NCI-H2107 (cell line): Measurements from ENCODE around the gene SNX32.

Source experiments
- DNase-seq: peaks from one replicate; lab custom pipeline; 2025; lab: John Stamatoyannopoulos, UW

SNX32 gene

DNA sequence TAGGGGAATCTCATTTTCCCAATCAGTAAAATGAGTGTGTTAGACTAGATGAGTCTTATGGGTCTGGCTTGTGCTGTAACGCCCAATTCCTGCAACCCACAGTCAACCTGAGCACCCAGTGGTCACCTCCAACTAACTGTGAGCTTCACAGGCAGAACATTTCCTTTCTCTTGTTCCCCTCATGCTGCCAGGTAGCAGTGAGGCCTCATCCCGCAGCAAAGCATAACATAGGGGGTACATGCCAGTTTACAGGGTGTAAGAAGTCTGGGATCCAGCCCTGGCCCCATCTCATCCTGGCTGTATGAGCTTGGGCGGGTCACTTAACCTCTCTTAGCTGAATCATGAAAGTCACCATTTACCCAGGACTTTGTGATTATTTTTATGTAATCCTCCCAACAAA, 35.1 kb downstream of the SNX32 start:
- no peak for DNase-seq

DNA sequence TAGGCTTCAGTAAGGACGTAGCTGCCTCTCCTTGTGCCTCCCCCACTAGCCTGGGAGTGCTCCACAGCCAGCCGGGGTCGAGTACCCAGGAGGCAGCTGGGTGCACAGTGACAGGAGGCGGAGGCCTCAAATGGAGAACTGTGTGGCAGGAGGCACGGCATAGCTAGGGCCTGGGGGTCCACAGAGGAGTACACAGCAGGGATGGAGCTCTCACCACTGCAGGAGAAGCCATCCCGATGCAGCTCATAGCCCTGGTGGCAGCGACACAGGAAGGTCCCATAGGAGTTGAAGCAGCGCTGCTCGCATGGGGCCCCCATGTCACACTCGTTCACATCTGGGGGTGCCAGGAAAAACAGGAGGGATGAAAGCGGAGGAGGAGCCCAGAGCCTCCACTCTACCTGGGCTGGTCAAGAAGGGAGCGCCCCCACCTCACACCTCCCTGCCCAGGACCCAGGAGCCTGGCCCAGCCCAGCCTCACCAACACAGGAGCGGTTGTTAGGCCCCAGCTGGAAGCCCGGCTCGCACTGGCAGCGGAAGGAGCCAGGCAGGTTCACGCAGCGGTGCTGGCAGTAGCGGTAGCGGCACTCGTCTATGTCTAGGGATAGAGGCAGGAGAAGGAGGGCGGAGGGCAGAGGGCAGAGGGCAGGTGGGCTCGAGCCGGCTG, 36.0 kb downstream of the SNX32 start:
- no peak for DNase-seq

DNA sequence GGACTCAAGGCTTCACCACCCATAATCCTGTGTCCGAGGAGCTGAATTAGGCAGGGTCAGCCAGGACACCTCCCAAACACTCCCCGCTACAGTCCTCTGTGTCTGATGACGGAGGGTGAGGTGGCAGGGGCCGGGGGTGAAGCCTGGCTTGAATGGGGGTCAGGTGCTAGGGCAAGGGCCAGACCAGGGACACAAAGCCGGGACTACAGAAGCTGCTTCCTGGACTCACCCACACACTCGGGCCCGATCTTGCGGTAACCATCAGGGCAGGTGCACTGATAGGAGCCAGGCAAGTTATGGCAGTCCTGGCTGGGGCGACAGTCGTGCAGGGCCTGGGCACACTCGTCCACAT, 36.5 kb downstream of the SNX32 start:
- DNase-seq, result no peak

DNA sequence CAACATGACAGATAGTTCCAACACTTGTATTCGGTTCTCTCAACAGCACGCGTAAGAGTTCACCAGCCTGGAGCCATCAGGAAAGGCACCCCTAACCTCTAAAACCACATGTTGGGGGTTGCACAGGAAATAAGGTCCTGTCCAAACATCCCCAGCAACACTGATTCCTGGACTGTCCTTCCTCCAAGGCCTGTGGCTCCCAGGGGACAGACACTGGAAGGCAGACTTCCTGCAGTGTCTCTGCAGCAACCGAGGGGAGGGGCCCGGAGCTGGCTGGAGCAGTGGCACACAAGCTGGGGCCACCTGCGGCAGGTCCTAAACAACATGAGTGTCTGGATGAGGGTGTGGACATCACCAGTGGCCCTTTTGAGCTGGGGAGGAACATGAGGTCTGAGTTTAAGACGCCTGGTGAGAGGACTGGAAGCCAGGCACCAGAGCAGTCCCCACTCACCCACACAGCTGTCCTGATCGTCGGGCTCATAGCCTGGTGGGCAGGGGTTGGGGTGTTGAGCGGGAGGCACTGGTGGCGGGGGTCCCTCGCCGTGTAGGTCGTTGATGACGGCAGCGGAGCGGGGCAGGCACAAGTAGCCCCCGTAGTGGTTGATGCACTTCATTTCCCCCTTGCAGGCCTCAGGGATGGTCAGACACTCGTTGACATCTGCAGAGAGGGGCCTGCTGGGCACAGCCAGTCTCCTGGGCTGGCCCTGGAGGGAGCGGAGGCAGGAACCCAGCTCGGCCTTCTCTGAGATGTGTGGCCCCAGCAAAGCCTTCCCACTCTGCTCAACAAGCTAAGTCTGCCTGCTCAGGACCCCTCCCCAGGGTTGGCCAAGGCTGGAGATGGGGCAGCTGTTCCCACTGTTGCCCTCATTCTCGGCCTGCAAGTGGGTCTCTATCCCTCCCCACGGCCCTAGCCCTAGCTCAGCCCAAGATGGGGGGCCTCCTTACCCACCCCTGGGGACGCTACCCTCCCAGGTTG, 37.2 kb downstream of the SNX32 start:
- no peak for DNase-seq

DNA sequence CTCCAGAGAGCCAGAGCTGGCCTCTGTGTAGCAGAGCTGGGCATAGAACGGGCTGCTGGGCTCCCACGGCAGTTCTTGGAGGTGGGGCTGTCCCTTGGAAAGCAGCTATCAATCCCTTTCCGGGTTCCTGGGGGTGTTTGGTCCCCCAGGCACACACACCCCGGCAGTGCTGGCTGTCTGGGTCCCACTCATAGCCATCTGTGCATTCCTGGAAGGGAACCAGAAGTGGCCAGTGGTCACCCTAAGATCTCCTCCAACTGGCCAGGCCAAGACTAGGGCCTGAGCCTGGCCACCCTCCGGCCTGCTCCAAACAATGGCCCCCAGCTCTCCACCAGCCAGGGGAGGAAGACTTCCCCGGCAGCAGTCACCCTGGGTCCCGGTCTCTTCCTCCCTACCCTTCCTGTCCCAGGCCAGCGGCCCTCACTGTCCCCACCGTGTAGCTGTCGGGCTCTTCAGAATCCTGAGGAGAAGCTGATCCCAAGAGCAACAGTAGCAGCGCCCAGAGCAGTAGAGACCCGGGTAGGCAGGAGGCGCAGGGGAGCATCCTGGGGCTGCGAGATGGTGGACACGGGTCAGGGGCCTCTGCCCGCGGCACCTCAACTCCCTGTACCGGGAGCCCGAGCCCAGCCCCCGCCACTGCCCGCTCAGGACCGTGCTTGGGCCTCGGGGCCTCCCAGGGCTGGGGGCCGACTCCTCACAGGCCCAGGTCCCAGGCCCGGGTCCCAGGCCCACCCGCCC, 38.2 kb downstream of the SNX32 start:
- no peak for DNase-seq

DNA sequence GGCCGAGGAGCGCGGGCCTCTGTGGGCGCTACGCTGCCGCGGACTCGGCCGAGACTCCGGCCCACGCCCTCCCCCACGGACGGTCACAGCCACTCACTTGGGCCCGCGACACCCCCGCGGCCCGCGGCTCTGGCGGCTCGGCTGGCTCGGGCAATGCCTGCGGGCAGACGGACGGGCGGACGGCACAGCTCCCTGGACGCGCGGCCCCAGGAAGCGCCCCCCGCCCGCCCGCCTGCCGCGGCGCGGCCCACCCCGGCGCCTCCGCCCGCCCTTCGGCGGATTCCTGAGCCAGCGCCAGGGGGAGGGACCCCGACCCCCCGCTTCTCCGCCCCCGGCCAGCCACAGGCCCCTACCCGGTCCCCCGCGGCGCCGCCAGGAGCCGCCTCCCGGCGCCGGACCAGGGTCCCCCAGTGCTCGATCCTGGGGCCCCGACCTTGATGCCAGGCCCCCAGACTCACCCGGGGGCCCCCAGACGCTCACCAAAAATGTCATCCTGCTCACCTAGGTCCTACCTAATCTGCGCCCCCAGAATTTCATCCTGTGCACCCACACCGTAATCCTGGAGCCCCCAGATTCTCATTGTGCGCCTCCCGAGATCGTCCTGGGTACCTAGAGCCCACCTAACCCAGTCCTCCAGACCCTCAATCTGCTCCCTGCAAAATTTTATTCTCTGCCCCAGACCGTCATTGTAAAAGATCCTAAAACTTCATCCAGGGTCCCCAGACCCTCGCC, 39.0 kb downstream of the SNX32 start, which contains the start of gene EFEMP2:
TSS of gene EFEMP2 (minus strand) at position 215 of the 732 bp plus-strand sequence. CDS start 446 bp downstream, outside the sequence.
- no peak for DNase-seq

DNA sequence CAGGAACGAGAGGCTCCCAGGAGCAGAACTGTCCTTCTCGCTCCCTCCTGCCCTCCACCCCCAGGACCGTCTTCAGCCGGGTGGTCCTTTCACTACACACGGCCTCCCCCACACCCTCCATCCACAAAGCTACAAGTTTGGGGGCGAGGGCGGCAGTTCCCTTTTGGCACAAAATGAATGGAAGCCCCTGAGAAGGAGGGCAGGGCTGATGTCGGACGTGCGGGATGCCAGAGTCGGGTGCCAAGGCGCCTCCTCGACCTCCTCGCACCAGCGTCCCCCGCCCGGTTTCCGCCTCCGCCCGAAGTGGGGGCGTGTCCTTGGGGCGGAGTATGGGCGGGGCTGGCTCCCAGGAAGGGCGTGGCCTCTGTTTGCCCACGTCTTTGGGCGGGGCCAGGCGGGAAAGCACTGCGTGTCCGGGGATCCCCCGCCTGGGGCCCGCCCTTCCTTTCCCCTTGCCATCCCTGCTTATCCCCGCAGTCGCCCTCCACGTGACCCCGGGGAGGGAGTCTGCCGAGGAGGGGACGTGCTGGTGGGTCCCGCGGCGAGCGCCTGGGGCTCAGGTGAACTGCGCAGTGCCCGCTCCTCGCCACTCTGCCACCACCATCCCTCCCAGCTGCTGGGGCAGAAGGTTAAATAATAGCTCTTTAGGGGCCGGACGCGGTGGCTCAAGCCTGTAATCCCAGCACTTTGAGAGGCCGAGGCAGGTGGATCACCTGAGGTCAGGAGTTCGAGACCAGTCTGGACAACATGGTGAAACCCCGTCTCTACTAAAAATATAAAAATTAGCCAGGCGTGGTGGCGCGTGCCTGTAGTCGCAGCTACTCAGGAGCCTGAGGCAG, 39.8 kb downstream of the SNX32 start:
- DNase-seq, result peak; percentile 63

DNA sequence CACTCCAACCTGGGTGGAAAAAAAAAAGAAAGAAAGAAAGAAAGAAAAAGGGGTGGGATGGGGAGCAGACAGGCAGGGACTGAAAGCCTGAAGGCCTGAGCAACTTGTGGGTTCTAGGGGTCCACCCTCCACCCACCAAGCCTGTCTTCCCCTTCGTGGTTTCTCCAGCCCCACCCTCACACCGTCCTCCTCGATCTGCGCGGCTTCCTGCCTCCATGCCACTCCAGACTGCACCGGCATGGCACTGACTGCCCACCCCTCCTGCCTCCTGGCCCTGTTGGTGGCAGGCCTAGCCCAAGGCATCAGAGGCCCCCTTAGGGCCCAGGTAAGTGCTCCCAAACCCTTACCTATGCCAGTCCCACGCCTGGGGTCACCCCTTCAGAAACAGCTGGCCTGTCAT, 45.9 kb downstream of the SNX32 start, which contains the start of gene CTSW:
TSS of gene CTSW (plus strand) at position 221 of the 400 bp plus-strand sequence. CDS start at position 239, 18 bp downstream.
- DNase-seq, result no peak

DNA sequence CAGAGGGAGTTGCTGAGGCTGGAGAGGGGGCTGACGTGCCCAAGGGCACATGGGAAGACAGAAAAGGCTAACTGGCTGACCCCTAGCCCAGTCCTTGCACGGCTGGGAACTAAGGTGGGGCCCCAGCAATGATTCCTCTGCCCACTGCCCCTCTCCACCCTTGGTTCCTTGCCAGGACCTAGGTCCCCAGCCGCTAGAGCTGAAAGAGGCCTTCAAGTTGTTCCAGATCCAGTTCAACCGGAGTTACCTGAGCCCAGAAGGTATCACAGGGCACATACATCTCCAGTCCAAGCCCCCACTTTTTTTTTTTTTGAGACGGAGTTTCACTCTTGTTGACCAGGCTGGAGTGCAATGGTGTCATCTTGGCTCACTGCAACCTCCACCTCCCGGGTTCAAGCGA, 46.3 kb downstream of the SNX32 start:
- no peak for DNase-seq

DNA sequence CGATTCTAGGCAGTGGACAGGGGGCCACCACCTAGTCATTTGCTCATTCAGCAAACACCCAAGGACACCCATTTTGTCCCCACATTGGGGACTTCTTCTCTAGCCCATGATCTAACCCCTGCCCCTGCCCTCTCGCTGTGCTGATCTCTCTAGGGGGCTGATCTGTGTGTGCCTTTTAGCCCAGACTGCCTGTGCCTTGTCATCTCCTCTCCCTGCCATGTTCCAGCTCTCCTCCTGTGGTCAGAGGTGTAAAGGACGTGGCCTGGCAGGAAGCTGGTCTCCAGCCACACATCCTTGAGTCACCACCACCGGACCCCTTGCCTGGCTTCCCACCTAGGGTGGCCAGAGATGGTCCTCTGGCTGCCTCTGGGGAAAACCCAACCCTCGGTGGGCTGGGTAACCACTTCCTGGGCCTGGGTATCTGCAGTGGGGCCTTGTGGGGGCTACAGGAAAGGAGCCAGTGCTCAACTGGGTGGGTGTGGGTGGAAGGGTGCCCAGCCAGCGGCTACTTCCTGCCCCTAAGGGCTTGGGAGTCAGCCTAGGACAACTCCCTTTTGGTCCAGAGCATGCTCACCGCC, 47.2 kb downstream of the SNX32 start:
- no peak for DNase-seq

DNA sequence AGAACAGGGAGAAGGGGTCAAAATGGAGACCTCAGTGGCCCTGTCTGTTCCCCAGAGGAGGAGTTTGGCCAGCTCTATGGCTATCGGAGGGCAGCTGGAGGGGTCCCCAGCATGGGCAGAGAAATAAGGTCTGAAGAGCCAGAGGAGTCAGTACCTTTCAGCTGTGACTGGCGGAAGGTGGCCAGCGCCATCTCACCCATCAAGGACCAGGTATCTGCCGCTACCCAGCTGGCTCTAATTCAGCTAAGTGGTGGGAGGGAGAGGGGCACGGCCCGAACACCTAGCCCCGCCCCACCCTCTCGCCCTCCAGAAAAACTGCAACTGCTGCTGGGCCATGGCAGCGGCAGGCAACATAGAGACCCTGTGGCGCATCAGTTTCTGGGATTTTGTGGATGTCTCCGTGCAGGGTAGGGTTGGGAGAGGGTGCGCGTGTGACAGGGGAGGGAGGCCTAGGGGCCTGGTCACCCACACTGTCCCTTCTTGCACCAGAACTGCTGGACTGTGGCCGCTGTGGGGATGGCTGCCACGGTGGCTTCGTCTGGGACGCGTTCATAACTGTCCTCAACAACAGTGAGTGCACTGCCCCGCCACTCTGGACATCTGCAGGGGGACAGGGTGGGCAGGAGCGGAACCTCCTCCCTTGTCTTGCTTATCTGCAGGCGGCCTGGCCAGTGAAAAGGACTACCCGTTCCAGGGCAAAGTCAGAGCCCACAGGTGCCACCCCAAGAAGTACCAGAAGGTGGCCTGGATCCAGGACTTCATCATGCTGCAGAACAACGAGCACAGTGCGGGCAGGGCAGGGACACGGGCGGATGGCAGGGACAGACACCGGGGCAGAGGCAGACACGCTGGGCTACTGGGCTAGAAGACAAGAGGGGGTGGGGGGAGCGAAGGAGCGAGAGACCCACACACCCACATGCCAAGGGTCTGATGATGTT, 48.6 kb downstream of the SNX32 start:
- no peak for DNase-seq

DNA sequence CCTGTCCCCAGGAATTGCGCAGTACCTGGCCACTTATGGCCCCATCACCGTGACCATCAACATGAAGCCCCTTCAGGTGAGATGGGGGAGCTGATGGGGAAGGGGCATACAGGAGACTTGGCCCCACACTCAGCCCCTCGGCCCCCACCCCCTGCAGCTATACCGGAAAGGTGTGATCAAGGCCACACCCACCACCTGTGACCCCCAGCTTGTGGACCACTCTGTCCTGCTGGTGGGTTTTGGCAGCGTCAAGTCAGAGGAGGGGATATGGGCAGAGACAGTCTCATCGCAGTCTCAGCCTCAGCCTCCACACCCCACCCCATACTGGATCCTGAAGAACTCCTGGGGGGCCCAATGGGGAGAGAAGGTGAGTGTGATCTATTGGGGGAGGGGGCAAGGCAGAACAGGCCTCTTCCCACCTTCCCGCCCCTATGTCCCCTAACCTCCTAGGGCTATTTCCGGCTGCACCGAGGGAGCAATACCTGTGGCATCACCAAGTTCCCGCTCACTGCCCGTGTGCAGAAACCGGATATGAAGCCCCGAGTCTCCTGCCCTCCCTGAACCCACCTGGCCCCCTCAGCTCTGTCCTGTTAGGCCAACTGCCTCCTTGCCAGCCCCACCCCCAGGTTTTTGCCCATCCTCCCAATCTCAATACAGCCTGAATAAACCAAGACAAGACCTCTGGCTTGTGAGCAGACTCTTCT, 49.4 kb downstream of the SNX32 start:
- DNase-seq, result no peak

DNA sequence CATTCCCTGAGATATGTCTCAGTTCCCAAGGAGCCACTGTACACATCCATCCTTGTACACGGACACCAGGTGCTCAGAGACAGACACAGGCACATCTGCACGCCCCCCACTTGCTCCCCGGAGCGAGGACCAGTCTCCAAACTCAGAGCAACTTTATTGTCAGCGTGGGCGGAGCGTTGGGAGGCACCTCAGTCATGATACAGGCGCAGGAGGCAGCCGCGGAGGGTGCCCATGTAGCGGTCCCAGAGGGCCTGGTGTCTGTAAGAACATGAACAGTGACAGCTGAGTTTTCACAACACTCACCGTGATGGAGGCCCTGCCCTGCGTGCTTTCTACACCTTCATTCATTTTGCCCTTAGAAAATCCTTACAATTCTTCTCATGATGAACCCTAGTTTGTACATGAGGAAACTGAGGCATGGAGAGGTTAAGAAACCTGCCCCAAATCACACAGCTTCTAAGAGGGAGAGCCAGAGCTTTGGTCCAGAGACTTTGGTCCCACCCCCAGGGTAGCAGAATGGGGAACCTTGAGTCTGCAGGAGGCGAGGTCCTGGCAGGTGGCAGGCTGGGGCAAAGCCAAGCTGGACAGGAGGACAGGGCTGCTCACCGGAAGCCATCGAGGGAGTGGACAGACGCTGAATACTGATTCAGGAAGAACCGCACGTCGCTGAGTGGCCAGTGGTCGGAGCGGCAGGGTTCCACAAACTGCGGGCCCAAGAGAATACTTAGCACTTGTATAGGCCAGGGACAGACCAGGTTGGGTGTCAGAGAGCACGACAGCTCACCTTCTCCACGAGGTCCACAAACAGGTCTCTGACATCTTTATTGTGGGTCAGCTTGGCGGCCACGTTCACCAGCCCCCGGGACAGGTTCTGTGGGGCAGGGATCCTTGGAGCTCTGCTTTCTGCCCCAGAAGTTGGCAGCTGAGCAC, 50.3 kb downstream of the SNX32 start:
- DNase-seq, result no peak

DNA sequence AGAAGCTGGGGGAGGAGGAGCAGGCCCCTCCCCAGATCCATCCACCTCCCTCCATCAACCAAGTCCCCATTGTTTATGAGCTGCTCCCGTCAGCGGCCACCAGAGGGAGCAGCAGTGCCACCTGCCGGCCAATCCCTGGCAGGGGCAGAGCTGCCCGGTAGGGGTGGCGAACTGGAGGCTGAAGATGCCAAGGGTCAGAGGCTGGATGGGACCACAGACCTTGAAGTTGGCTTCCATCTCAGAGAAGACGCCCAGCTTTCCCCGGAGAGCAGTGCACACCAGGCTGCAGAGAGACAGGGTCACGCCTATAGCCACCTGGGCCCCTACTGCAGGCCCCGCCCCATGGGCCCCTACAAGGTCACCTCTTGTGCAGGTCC, 50.9 kb downstream of the SNX32 start:
- DNase-seq, result peak; percentile 59

DNA sequence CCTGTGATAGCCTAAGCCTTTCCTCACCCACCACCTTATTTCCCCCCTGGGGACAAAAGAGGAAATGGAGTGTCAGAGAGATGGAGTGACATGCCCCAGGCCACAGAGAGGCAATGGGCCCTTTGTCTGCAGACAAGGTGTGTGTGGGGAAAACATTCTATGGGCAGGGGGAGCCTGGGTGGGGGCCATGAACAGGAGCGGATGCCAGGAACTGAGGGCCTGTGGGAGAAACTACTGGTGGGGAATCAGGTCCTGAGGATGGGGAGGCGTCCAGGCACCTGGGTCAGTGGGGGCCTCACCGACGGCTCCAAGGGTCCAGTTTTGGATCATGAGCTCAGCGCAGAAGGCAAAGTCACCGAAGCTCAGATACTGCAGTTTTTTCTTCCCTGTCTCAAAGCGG, 51.5 kb downstream of the SNX32 start:
- no peak for DNase-seq

DNA sequence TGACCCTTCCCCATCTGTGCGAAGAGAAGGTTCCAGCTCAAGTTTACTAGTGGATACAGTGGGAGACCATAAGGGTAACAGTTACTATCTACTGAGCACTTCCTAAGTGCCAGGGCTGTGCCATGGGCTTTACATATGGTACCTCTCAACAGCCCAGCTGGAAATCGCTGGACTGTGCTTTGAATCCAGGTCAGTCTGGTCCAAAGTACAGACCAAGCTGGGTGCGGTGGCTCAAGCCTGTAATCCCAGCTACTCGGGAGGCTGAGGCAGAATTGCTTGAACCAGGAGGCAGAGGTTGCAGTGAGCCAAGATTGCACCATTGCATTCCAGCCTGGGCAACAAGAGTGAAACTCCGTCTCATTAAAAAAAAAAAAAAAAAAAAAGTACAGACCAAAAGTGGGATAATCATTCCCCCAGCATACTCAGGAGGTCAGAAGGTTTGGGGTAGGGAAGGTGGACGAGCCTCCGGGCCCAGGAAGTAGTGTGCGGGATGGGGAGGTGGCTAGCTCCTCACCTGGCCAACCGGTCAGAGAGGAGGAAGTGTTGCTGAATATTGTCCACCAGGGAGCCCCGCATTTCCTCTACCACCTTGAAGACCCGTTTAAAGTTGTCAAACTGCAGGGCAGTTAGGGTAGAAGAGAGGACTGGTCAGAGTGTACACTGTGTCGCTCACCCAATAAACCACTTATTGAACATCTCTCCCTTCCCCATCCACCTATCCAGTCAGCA, 52.2 kb downstream of the SNX32 start:
- no peak for DNase-seq
